ENCODE data around the gene SMCO1.

DNA sequence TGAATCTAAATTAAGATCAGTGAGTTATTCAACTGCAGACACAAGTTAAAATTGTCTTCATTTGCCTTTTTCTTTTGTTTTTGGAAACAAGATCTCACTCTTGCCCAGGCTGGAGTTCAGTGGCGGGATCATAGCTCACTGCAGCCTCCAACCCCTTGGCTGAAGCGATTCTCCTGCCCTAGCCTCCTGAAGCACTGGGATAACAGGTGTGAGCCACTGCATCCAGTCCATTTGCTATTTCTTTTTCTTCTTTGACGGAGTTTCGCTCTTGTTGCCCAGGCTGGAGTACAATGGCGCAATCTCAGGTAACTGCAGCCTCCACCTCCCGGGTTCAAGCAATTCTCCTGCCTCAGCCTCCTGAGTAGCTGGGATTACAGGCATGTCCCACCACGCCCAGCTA is 21.9 kb downstream of the SMCO1 start:
- no peak for TF ChIP-seq POLR2A (IDR thresholded peaks at IDR 0.05)
- TF ChIP-seq, protein P1, sequence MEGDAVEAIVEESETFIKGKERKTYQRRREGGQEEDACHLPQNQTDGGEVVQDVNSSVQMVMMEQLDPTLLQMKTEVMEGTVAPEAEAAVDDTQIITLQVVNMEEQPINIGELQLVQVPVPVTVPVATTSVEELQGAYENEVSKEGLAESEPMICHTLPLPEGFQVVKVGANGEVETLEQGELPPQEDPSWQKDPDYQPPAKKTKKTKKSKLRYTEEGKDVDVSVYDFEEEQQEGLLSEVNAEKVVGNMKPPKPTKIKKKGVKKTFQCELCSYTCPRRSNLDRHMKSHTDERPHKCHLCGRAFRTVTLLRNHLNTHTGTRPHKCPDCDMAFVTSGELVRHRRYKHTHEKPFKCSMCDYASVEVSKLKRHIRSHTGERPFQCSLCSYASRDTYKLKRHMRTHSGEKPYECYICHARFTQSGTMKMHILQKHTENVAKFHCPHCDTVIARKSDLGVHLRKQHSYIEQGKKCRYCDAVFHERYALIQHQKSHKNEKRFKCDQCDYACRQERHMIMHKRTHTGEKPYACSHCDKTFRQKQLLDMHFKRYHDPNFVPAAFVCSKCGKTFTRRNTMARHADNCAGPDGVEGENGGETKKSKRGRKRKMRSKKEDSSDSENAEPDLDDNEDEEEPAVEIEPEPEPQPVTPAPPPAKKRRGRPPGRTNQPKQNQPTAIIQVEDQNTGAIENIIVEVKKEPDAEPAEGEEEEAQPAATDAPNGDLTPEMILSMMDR (IDR thresholded peaks at IDR 0.05) = no peak

All from gastroesophageal sphincter (tissue), 3 donors.